Measurements from ENCODE around the gene DMBT1.
A peak's percentile ranks its signal among the peaks of the same experiment; 100 is the strongest.

Gene DMBT1

GRCh38 chr10:122560279-122560804 lies at the start of gene DMBT1:
DMBT1 (plus strand) TSS chr10:122560754; CDS start chr10:122560771, 17 bp downstream.
- H3K27me3 Mint-ChIP-seq (ENCODE audit: low read depth, poor library complexity), result peaks cover 53% of the 10 kb centered on the region
- no peaks in the 10 kb centered on the region for H3K36me3 Mint-ChIP-seq (ENCODE audit: low read depth)

GRCh38 chr10:122513053-122513452 lies 47.5 kb upstream of the DMBT1 start:
- Mint-ChIP-seq H3K4me1 (peaks cover 49% of the 10 kb centered on the region), H3K4me3 (no peak overlapping the region), H3K9me3 (no peaks in the 10 kb centered on the region), H3K36me3 (ENCODE audit: low read depth) (no peaks in the 10 kb centered on the region), H3K27me3 (ENCODE audit: low read depth, poor library complexity) (peaks cover 3% of the 10 kb centered on the region), H3K27ac (no peak overlapping the region)
- DNase-seq, result no peak
- no peak for TF ChIP-seq CTCF (IDR thresholded peaks at IDR 0.05)

More at GRCh38 chr10:122560279-122560804, at the start of gene DMBT1:
- no peak for DNase-seq
- H3K9me3 Mint-ChIP-seq, result no peaks in the 10 kb centered on the region
- no peak for TF ChIP-seq CTCF (IDR thresholded peaks at IDR 0.05)
- H3K4me1 Mint-ChIP-seq, result peaks cover 6% of the 10 kb centered on the region
- H3K27ac Mint-ChIP-seq, result peak within 1 kb of the TSS; percentile 50
- H3K4me3 Mint-ChIP-seq, result no peak within 1 kb of the TSS

DNA sequence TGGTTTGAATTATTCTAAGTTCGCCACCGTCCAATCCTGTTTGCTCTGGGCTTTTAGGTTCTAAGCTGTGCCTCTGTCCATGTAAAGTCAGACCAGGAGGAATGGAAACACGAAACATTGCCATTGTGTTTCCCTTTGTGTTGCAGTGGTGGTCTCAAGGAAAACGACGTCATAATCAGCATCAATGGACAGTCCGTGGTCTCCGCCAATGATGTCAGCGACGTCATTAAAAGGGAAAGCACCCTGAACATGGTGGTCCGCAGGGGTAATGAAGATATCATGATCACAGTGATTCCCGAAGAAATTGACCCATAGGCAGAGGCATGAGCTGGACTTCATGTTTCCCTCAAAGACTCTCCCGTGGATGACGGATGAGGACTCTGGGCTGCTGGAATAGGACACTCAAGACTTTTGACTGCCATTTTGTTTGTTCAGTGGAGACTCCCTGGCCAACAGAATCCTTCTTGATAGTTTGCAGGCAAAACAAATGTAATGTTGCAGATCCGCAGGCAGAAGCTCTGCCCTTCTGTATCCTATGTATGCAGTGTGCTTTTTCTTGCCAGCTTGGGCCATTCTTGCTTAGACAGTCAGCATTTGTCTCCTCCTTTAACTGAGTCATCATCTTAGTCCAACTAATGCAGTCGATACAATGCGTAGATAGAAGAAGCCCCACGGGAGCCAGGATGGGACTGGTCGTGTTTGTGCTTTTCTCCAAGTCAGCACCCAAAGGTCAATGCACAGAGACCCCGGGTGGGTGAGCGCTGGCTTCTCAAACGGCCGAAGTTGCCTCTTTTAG lies 46.3 kb upstream of the DMBT1 start:
- Mint-ChIP-seq H3K4me1 (peaks cover 37% of the 10 kb centered on the region), H3K9me3 (no peaks in the 10 kb centered on the region), H3K27ac (peak overlapping the region; percentile 13), H3K27me3 (ENCODE audit: low read depth, poor library complexity) (peaks cover 3% of the 10 kb centered on the region), H3K36me3 (ENCODE audit: low read depth) (no peaks in the 10 kb centered on the region), H3K4me3 (no peak overlapping the region)
- no peak for DNase-seq
- no peak for TF ChIP-seq CTCF (IDR thresholded peaks at IDR 0.05)

DNA sequence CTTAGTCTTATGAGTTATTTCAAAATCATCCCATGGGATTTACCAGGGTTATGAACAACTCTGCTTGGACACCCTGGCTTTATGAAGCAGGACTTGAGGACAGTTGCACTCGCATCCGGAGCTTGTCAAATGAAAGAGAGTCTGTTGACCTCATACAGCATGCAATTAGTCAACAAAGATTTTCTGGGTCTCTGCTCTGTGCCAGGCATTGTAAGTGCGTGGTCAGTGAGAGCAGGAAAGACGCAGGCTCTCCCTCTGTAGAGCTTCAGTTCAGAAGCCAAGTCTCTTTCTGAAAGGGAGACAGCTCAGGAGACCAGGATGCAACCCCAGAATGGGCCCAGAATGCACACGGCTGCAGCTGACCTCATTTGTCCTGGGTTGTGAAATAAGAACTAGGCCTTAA lies 45.5 kb upstream of the DMBT1 start:
- Mint-ChIP-seq H3K27ac (no peak overlapping the region), H3K9me3 (no peaks in the 10 kb centered on the region), H3K36me3 (ENCODE audit: low read depth) (no peaks in the 10 kb centered on the region), H3K27me3 (ENCODE audit: low read depth, poor library complexity) (peaks cover 3% of the 10 kb centered on the region), H3K4me1 (peaks cover 29% of the 10 kb centered on the region), H3K4me3 (no peak overlapping the region)
- DNase-seq, result no peak
- TF ChIP-seq CTCF (IDR thresholded peaks at IDR 0.05), result no peak

DNA sequence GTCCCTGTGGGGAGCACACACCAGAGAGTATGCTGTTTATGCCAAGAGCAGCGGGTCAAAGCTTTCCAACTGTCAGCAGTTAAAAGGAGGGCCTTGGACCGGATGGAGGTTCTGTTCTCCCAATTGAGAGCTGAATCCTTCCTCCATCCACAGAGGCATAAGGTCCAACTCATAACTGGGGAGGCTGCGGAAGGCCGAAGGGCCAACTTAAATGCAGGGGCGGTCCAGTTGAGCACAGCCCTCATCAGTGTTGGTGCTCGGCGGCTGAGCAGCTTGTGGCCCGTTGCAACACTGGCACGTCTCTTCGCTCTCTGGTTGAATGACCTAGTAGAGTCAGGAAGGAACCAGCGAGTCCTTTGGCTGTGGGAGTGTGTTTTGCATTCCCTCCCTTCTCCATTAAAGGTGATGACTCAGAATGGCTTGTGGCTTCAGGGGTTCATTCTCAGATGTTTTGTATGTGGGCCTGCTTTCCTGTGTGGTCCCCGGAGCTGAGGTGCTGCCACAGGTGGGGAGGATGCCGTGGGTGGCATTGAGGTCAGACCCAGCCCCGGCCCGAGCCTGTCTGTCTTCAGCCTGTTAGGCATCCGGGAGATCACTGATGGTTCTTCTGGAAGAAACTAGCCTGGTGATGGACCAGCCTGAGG lies 44.8 kb upstream of the DMBT1 start:
- DNase-seq, result no peak
- Mint-ChIP-seq H3K36me3 (ENCODE audit: low read depth) (no peaks in the 10 kb centered on the region), H3K4me3 (no peak overlapping the region), H3K27me3 (ENCODE audit: low read depth, poor library complexity) (peaks cover 3% of the 10 kb centered on the region), H3K4me1 (peaks cover 23% of the 10 kb centered on the region), H3K9me3 (no peaks in the 10 kb centered on the region), H3K27ac (peak overlapping the region; percentile 54)
- no peak for TF ChIP-seq CTCF (IDR thresholded peaks at IDR 0.05)

Measured in nephron progenitor cell (in vitro differentiated cells).